ENCODE measurements around the gene RFK.

DNA sequence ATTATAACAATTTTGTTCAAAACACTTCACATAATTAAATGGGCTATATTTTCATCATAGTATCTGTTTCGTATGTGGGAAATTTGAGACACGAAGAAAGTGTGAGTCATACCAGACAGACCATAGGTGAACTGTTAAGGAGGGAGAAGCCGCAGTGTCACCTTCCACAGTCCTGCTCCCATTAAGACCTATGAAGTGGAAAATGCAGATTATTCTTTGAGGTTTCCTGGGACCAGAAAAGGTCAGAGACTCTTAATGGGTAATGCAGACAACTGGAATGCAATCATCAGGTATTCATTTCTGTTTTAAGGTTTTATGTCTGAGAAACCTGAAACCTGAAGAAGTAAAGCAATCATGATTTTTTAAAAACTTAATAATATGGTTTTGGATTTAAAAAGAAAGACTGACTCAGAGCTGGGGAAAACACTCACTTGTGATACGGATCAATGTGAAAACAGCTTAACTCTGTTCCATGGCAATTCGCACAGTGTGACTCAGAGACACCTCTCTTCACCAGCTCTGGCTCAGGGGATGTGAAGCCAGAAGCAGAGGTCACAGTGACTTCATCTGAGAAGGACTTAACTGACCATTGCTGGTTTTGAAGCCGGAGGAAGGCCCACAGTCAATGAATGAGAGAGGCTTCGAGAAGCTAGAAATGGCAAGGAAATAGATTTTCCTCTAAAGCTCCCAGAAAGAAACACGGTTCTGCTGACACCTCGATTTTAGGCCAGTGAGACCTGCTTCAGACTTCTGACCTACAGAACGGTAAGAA is 47.5 kb upstream of the RFK start:
- TF ChIP-seq, protein P1, sequence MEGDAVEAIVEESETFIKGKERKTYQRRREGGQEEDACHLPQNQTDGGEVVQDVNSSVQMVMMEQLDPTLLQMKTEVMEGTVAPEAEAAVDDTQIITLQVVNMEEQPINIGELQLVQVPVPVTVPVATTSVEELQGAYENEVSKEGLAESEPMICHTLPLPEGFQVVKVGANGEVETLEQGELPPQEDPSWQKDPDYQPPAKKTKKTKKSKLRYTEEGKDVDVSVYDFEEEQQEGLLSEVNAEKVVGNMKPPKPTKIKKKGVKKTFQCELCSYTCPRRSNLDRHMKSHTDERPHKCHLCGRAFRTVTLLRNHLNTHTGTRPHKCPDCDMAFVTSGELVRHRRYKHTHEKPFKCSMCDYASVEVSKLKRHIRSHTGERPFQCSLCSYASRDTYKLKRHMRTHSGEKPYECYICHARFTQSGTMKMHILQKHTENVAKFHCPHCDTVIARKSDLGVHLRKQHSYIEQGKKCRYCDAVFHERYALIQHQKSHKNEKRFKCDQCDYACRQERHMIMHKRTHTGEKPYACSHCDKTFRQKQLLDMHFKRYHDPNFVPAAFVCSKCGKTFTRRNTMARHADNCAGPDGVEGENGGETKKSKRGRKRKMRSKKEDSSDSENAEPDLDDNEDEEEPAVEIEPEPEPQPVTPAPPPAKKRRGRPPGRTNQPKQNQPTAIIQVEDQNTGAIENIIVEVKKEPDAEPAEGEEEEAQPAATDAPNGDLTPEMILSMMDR (IDR thresholded peaks at IDR 0.05): no peak
- TF ChIP-seq POLR2A (IDR thresholded peaks at IDR 0.05): no peak

Data from thyroid gland (tissue), 4 donors.